ENCODE data around the gene PROB1.
"Not testable (repeated sequence)": the region's sequence is repeated elsewhere in the genome, so short reads cannot be mapped to it uniquely, and the experiment has no call there.

Gene PROB1

GRCh38 chr5:139394654-139395566 is at the start of gene PROB1:
TSS of gene PROB1 (minus strand) at chr5:139395104. CDS start at chr5:139395081, 23 bp downstream.
- no peak for DNase-seq

GRCh38 chr5:139443831-139444453 is 49.0 kb upstream of the PROB1 start:
- DNase-seq, result no peak

- not testable (repeated sequence) for DNase-seq
These were observed 45.5 kb upstream of the PROB1 start for GRCh38 chr5:139440416-139440815.

- DNase-seq, result peak; percentile 88
These were observed 44.4 kb upstream of the PROB1 start, which contains the start of gene DNAJC18 for GRCh38 chr5:139439013-139439903. TSS of gene DNAJC18 (minus strand) at chr5:139439525. CDS start at chr5:139439445, 80 bp downstream.

- no peak for DNase-seq
These were observed 43.8 kb upstream of the PROB1 start for GRCh38 chr5:139438707-139439012.

- DNase-seq, result no peak
These were observed 40.8 kb upstream of the PROB1 start for GRCh38 chr5:139435676-139436075.

GRCh38 chr5:139431706-139432105 is 36.8 kb upstream of the PROB1 start:
- DNase-seq, result no peak

GRCh38 chr5:139430015-139430414 is 35.1 kb upstream of the PROB1 start:
- no peak for DNase-seq

- DNase-seq, result no peak
These were observed 31.4 kb upstream of the PROB1 start for GRCh38 chr5:139426203-139426885.

- DNase-seq, result no peak
These were observed 30.6 kb upstream of the PROB1 start for GRCh38 chr5:139425497-139425896.

- peak; percentile 52 for DNase-seq
These were observed 27.5 kb upstream of the PROB1 start for GRCh38 chr5:139422307-139422893.

GRCh38 chr5:139419226-139420192 is 24.6 kb upstream of the PROB1 start:
- DNase-seq, result no peak

GRCh38 chr5:139418793-139419192 is 23.9 kb upstream of the PROB1 start:
- no peak for DNase-seq

- DNase-seq, result no peak
These were observed 22.3 kb upstream of the PROB1 start for GRCh38 chr5:139417214-139417613.

GRCh38 chr5:139416651-139417050 is 21.7 kb upstream of the PROB1 start:
- DNase-seq, result no peak

- DNase-seq, result no peak
These were observed 21.0 kb upstream of the PROB1 start for GRCh38 chr5:139415869-139416268.

- no peak for DNase-seq
These were observed 20.4 kb upstream of the PROB1 start for GRCh38 chr5:139415221-139415861.

- no peak for DNase-seq
These were observed 19.8 kb upstream of the PROB1 start for GRCh38 chr5:139414581-139415130.

- no peak for DNase-seq
These were observed 19.1 kb upstream of the PROB1 start for GRCh38 chr5:139413963-139414362.

- DNase-seq, result no peak
These were observed 18.2 kb upstream of the PROB1 start for GRCh38 chr5:139413153-139413552.

Data from activated T-cell treated with anti-CD3 and anti-CD28 coated beads for 4 hours (primary cell).